Measurements from ENCODE around the gene TPRX1. TPM values are rescaled to one million over a fixed set of nuclear protein-coding genes. Genes with fewer than 3 reads are reported as not detected.
"Not testable (repeated sequence)": the region's sequence is repeated elsewhere in the genome, so short reads cannot be mapped to it uniquely, and the experiment has no call there.

Gene TPRX1
- not detected for polyA plus RNA-seq (ENCODE audit: insufficient read length in 4 of 4)

DNA sequence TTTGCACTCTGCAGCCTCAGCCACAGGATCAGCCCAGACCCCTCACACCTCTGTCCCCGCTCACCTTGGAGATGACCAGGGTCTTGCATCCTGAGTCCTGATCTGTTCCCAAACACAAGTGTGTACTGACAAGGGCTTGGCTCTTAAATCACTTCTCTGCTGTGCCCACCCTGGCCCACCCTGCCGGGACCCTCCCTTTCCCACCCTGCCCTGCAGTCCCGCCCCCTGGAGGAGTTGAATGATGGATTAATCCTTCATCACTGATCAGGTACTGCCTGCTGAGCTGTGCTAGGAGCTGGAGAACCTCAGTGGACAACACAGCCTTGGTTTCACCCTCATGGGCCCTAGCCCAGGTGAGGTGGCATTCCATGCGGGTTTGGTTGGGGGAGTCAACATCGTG is at the start of gene TPRX1:
TPRX1 (minus strand) TSS at position 101 of the 400 bp plus-strand sequence; CDS start at position 89, 12 bp downstream.
- not testable (repeated sequence) for DNase-seq (ENCODE audit: low read depth in 4 of 4, low spot score in 2 of 4)

DNA sequence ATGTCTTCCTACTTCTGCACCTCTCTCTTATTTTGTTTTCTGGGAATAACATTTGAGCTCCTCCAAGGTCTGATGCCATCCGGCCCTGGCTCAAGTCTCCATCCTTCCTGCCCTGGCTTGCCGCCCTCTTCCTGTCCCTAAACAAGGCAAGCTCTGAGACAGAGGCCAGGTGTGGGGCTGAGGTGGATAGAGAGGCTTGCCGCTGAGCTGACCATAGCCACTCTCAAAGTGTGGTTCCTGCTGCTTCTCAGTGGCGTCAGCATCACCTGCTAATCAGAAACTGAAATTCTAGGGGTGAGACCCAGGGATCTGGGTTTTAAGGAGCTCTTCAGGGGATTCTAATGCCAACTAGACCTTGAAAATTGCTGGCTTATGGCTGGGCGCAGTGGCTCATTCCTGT is 48.7 kb upstream of the TPRX1 start:
- no peak for DNase-seq (ENCODE audit: low read depth in 4 of 4, low spot score in 2 of 4)

- no peak for DNase-seq (ENCODE audit: low read depth in 4 of 4, low spot score in 2 of 4)
These were observed 44.6 kb upstream of the TPRX1 start for GRCh38 chr19:47848823-47849473.

DNA sequence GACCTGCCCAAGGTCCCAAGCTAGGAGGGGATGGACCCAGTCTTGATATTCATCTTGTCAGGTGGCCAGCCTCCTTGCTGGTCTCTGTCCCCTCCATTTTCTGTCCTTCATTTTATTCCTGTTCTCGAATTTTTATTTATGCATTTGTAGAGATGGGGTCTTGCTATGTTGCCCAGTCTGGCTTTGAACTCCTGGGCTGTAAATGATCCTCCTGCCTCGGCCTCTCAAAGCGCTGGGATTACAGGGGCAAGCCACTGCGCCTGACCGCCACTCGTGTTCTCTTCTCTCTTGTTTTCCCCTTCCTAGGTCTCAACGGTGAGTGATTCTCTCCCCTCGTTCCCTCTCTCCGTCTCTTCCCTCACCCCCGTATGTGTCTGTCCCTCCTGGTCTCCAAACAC is 44.1 kb upstream of the TPRX1 start:
- DNase-seq (ENCODE audit: low read depth in 4 of 4, low spot score in 2 of 4), result no peak

DNA sequence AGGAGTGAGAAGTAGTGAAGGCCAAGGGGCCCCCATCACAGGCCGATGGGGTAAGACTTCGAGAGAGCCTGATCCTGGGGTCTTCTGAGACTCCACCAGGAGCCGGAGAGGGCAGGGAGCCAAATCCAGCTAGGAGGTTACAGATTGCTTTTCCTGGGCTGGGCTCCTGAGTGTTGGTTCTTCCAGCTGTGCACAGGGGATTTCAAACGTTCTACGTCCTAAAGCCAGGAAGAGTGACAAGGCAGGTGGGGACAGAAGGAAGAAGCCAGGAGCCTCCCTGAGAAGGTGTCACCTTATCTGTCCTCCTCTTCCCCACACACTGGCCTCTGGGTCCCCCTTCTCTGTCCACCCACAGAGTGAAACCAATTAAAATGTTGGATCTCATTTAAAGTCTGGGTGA is 38.6 kb upstream of the TPRX1 start:
- no peak for DNase-seq (ENCODE audit: low read depth in 4 of 4, low spot score in 2 of 4)

GRCh38 chr19:47839913-47840312 is 35.6 kb upstream of the TPRX1 start:
- peak; percentile 13 to 47 (median 22) for DNase-seq (ENCODE audit: low read depth in 4 of 4, low spot score in 2 of 4)

- DNase-seq (ENCODE audit: low read depth in 4 of 4, low spot score in 2 of 4), result no peak
These were observed 35.1 kb upstream of the TPRX1 start for GRCh38 chr19:47839411-47839810.

GRCh38 chr19:47836038-47836437 is 31.7 kb upstream of the TPRX1 start:
- no peak for DNase-seq (ENCODE audit: low read depth in 4 of 4, low spot score in 2 of 4)

DNA sequence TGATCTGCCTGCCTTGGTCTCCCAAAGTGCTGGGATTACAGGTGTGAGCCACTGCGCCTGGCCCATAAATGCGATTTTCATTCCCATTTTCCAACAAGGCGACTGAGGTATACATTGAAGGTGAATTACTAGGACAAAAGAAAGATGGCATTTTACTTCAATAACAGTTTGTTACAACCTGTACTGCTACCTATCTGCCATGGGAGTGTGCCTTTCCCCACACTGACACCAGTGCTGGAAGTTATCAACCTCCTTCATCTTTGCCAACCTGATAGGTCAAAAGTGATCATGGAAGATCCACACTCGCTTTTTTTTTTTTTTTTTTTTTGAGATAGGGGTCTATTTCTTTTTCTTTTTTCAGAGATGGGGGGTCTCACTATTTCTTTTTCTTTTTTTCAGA is 28.4 kb upstream of the TPRX1 start:
- no peak for DNase-seq (ENCODE audit: low read depth in 4 of 4, low spot score in 2 of 4)

DNA sequence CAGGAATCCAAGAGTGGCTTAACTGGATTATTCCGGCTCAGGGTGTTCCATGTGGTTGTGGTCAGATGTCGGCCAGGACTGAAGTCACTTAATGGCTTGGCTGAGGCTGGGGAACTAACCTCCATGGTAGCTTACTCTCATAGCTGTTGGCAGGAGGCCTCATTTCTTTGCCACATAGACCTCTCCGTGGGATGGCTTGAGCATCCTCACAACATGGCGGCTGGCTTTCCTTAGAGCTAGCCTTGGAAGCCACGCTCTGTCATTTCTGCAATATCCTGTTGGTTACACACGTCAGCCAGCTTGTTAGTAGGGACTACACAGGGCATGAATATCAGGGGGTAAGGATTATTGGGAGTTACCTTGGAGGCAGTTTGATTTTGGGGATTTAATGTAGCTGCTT is 22.4 kb upstream of the TPRX1 start:
- DNase-seq (ENCODE audit: low read depth in 4 of 4, low spot score in 2 of 4), result no peak

DNA sequence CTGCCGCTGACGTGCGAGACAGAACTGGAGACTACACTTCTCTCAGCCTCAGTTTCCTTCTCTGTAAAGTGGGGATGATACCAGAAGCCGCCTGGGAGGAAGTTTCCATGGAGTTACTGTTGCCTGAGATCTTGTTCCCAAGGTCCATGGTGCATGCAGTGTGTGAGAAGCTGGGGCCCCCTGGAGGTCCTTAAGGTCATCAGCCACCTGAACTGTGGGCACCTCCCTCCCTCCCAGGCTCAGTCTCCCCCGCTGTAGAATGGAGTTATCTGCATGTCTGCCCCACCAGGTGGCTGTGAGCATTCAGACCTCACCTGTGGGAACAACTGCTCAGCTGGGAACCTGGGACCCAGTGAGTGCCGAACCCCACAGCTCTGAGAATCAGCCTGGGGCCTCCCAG is 20.0 kb upstream of the TPRX1 start:
- no peak for DNase-seq (ENCODE audit: low read depth in 4 of 4, low spot score in 2 of 4)

GRCh38 chr19:47821460-47822020 is 17.2 kb upstream of the TPRX1 start, which contains the start of gene CRX:
CRX (plus strand) TSS chr19:47821937; CDS start chr19:47834444, 12,507 bp downstream.
- DNase-seq (ENCODE audit: low read depth in 4 of 4, low spot score in 2 of 4), result no peak

GRCh38 chr19:47820410-47820809 is 16.1 kb upstream of the TPRX1 start:
- DNase-seq (ENCODE audit: low read depth in 4 of 4, low spot score in 2 of 4), result no peak

- no peak for DNase-seq (ENCODE audit: low read depth in 4 of 4, low spot score in 2 of 4)
These were observed 15.5 kb upstream of the TPRX1 start for GRCh38 chr19:47819858-47820257.

DNA sequence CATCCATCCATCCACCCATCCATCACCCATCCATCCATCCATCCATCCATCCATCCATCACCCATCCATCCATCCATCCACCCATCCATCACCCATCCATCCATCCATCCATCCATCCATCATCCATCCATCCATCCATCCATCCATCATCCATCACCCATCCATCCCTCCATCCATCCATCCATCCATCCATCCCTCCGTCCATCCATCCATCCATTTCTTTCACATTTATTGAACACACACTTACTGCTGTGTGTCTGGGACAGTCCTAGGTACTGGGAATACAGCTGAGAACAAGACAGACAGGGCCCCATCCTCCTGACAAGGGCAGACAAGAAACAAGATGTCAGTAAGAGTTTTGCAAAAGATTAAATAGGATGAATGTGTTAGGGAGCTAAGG is 13.9 kb upstream of the TPRX1 start:
- not testable (repeated sequence) for DNase-seq (ENCODE audit: low read depth in 4 of 4, low spot score in 2 of 4)

DNA sequence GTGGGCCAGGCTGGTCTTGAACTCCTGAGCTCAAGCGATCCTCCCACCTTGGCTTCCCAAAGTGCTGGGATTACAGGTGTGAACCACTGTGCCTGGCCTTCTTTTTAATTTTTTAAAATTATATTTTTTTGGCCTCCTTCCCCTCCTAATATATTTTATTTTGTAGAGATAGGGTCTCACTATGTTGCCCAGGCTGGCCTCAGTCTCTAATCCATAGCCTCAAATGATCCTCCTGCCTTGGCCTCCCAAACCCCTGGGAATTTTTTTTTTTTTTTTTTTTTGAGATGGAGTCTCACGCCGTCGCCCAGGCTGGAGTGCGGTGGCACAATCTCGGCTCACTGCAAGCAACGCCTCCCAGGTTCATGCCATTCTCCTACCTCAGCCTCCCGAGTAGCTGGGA is 11.9 kb upstream of the TPRX1 start:
- DNase-seq (ENCODE audit: low read depth in 4 of 4, low spot score in 2 of 4), result not testable (repeated sequence)

DNA sequence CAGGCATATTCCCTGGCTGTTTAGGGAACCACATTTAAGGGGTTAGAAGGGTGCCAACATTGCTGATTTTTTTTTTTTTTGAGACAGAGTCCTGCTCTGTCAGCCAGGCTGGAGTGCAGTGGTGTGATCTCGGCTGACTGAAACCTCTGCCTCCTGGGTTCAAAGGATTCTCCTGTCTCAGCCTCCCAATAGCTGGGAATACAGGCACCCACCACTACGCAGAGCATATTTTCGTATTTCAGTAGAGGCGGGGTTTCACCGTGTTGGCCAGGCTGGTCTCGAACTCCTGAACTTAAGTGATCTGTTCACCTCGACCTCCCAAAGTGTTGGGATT is 9.6 kb upstream of the TPRX1 start:
- DNase-seq (ENCODE audit: low read depth in 4 of 4, low spot score in 2 of 4), result no peak

DNA sequence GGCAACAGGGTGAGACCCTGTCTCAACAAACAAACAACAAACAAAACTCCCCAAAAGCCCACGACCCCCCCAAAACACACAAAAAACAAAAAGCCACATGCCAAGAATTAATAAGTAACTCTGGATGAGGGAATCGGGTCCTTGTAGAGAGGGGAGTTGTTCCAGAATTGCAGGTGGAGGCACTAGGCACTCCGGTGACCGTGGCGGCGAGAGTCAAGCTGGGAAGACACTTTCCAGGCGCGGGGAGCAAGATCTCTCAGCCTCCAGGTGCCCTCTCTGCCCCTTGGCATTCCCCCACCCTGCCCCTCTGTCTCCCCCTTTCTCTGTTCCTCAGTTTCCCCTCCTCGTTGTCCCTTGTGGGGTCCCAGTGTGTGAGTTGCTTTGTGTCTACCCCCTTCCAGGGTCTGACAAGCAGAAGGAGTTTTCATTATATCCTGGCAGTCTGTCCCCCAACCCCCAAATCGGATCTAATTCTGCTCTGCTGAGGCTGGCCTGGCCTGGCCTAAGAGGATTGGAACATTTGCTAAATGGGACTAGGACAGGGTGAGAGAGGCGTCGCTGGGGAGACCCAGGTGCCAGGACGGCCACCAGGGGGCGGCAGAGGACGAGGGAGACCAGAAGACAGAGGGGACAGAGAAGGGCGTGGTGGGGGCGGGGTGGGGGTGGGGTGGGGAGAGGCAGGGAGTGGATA is 9.1 kb upstream of the TPRX1 start:
- peak in 3 of 4 donors; percentile 10 to 37 (median 30) for DNase-seq (ENCODE audit: low read depth in 4 of 4, low spot score in 2 of 4)

DNA sequence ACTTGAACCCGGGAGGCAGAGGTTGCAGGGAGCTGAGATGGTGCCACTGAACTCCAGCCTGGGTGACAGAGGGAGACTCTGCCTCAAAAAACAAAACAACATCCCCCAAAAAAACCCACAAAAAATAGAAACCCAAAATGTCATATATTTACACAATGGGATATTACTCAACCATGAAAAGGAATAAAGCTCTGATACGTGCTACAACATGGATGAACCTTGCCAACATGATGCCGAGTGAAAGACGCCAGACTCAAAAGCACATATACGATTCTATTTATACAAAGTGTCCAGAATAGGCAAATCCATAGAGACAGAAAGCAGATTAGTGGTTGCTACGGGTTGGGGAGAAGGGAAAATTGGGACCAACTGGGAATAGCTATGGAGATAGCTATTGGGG is 2.1 kb upstream of the TPRX1 start:
- DNase-seq (ENCODE audit: low read depth in 4 of 4, low spot score in 2 of 4), result no peak

DNA sequence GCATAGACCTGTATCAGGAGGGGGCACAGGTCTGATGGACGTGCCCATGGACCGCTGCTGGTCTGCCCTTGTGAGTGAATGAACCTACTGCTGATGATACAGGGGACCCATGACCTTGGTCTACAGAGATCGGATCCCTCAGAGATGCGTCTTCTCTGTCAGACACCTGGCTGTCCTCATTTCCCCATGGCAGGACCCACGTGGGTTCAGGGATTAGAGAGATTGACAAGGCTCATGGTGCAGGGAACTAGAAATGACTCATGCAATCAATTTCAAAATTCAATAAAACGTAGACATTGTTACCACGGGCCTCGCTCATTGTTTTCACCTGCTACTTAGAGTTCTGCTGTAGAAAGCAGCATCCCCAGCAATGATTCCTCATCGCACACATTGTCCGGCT is 962 bp upstream of the TPRX1 start:
- no peak for DNase-seq (ENCODE audit: low read depth in 4 of 4, low spot score in 2 of 4)

- not testable (repeated sequence) for DNase-seq (ENCODE audit: low read depth in 4 of 4, low spot score in 2 of 4)
These were observed 680 bp downstream of the TPRX1 start for GRCh38 chr19:47803671-47804070.

- DNase-seq (ENCODE audit: low read depth in 4 of 4, low spot score in 2 of 4), result not testable (repeated sequence)
These were observed 1.2 kb downstream of the TPRX1 start for GRCh38 chr19:47803148-47803547.

Measured in left renal cortex interstitium (tissue), 4 donors.